Colon (tissue), 2 donors: ENCODE results near the gene OPCML.

Experiments
- FAIRE-seq: peaks from 2 replicates; lab custom pipeline; 2012; peaks lifted over from hg19 to GRCh38; lab: Jason Lieb, UNC
- donor health status: control.
- donor health status: control.

The OPCML gene

GRCh38 chr11:132464003-132464342 is 1068.3 kb downstream of the OPCML start:
- FAIRE-seq = no peak

GRCh38 chr11:132463295-132464002 is 1068.9 kb downstream of the OPCML start:
- no peak for FAIRE-seq

- FAIRE-seq = no peak
Observed at GRCh38 chr11:132459736-132460135, 1072.6 kb downstream of the OPCML start.

GRCh38 chr11:132457445-132457844 is 1074.9 kb downstream of the OPCML start:
- no peak for FAIRE-seq

- FAIRE-seq = no peak
Observed at GRCh38 chr11:132456751-132457328, 1075.5 kb downstream of the OPCML start.

- FAIRE-seq = no peak
Observed at GRCh38 chr11:132455044-132455443, 1077.3 kb downstream of the OPCML start.

GRCh38 chr11:132453406-132453805 is 1078.9 kb downstream of the OPCML start:
- no peak for FAIRE-seq

- no peak for FAIRE-seq
Observed at GRCh38 chr11:132452616-132453015, 1079.7 kb downstream of the OPCML start.

- no peak for FAIRE-seq
Observed at GRCh38 chr11:132451942-132452601, 1080.2 kb downstream of the OPCML start.

- FAIRE-seq = no peak
Observed at GRCh38 chr11:132450631-132451030, 1081.7 kb downstream of the OPCML start.

- no peak for FAIRE-seq
Observed at GRCh38 chr11:132448334-132448995, 1083.8 kb downstream of the OPCML start.

- no peak for FAIRE-seq
Observed at GRCh38 chr11:132447761-132448160, 1084.5 kb downstream of the OPCML start.

GRCh38 chr11:132445859-132446291 is 1086.4 kb downstream of the OPCML start:
- FAIRE-seq = no peak

GRCh38 chr11:132444911-132445310 is 1087.4 kb downstream of the OPCML start:
- FAIRE-seq = no peak

GRCh38 chr11:132439711-132440255 is 1092.5 kb downstream of the OPCML start:
- FAIRE-seq = no peak

- no peak for FAIRE-seq
Observed at GRCh38 chr11:132438418-132438817, 1093.9 kb downstream of the OPCML start.

GRCh38 chr11:132430429-132431062 is 1101.8 kb downstream of the OPCML start:
- FAIRE-seq = no peak

GRCh38 chr11:132429685-132430084 is 1102.6 kb downstream of the OPCML start:
- FAIRE-seq = no peak

- FAIRE-seq = no peak
Observed at GRCh38 chr11:132427611-132428010, 1104.7 kb downstream of the OPCML start.

- FAIRE-seq = no peak
Observed at GRCh38 chr11:132424433-132424832, 1107.9 kb downstream of the OPCML start.

GRCh38 chr11:132423266-132423665 is 1109.0 kb downstream of the OPCML start:
- FAIRE-seq = no peak

- FAIRE-seq = no peak
Observed at GRCh38 chr11:132422722-132423121, 1109.6 kb downstream of the OPCML start.
